Loucy (cell line): ENCODE results near the gene ALDH3A1.

ENCODE experiments used
- CTCF ChIP-seq: fragments of 200-600 bp; sonication (generic); conservative IDR thresholded peaks from 2 replicates; pipeline ENCODE4 v1.5.1; 2014; ENCODE audit warnings: mild to moderate bottlenecking, antibody characterized with exemption, low read length
- EZH2phosphoT487 ChIP-seq: fragments of 200-600 bp; IDR thresholded peaks from 2 replicates; pipeline ENCODE4 v1.6.1; 2018; ENCODE audit warnings: antibody characterized with exemption, mild to moderate bottlenecking, moderate library complexity, borderline replicate concordance

GRCh38 chr17:19709841-19710240 is 38.3 kb downstream of the ALDH3A1 start:
- TF ChIP-seq CTCF (no peak), EZH2phosphoT487 (no peak)
